Caco-2 (cell line): ENCODE measurements around the gene TP63. TPM values are rescaled to one million over a fixed set of nuclear protein-coding genes. Genes with fewer than 3 reads are reported as not detected.

Experiments
- BruUV-seq: library from RNA; stranded (reverse); fragments of 400-500 nt; replicated peaks from 2 replicates; lab custom pipeline; 2021; lab: Mats Ljungman, UMichigan
- CTCF ChIA-PET: fragments of 300-600 bp; sonication (Branson Sonifier 250); formaldehyde crosslinking; loops from one replicate; lab custom pipeline; 2022; ENCODE audit warnings: antibody characterized with exemption; lab: Charles Lee
- POLR2A ChIA-PET: fragments of 300-600 bp; sonication (Branson Sonifier 250); formaldehyde crosslinking; loops from one replicate; lab custom pipeline; 2022; ENCODE audit warnings: antibody characterized with exemption; lab: Charles Lee
- DNase-seq, 2 experiments: peaks; one replicate each; pipeline versions ENCODE4 v3.0.0 to v3.0.0-alpha.2; 2020 to 2022
- H3K27me3 ChIP-seq: replicated peaks from 2 replicates; pipeline ENCODE4 v1.6.0; 2011; ENCODE audit warnings: low read length; ENCODE audit not compliant: control insufficient read depth, insufficient read depth
- H3K36me3 ChIP-seq: 2 replicates; pipeline ENCODE4 v1.5.1; 2011; ENCODE audit warnings: low read length; ENCODE audit not compliant: control insufficient read depth, insufficient read depth
- H3K4me1 ChIP-seq: fragments of 250-450 bp; sonication (Bioruptor Pico); 2 replicates; pipeline ENCODE4 v1.5.1; 2020; ENCODE audit warnings: mild to moderate bottlenecking
- H3K4me3 ChIP-seq: 2 replicates; pipeline ENCODE4 v1.5.1; 2011; ENCODE audit warnings: low read depth, mild to moderate bottlenecking, control low read depth, low read length
- H3K9me3 ChIP-seq: fragments of 250-450 bp; sonication (Bioruptor Pico); 2 replicates; pipeline ENCODE4 v1.5.1; 2020; ENCODE audit warnings: mild to moderate bottlenecking, moderate library complexity
- H3K27ac Mint-ChIP-seq: one replicate; pipeline ENCODE4 v1.8.0; 2022; ENCODE audit warnings: mixed read lengths; ENCODE audit not compliant: unreplicated experiment
- H3K27me3 Mint-ChIP-seq: one replicate; pipeline ENCODE4 v1.8.0; 2022; ENCODE audit warnings: mixed read lengths; ENCODE audit not compliant: insufficient read depth, unreplicated experiment
- H3K36me3 Mint-ChIP-seq: one replicate; pipeline ENCODE4 v1.8.0; 2022; ENCODE audit warnings: mild to moderate bottlenecking, mixed read lengths; ENCODE audit not compliant: insufficient read depth, unreplicated experiment
- H3K4me1 Mint-ChIP-seq: one replicate; pipeline ENCODE4 v1.8.0; 2022; ENCODE audit warnings: low read depth, mixed read lengths; ENCODE audit not compliant: unreplicated experiment
- H3K4me3 Mint-ChIP-seq: one replicate; pipeline ENCODE4 v1.8.0; 2022; ENCODE audit warnings: mild to moderate bottlenecking, moderate library complexity, mixed read lengths; ENCODE audit not compliant: unreplicated experiment
- H3K9me3 Mint-ChIP-seq: one replicate; pipeline ENCODE4 v1.8.0; 2022; ENCODE audit warnings: mixed read lengths; ENCODE audit not compliant: unreplicated experiment
- intact Hi-C: fragments of 100-400 bp; cut with micrococcal nuclease; formaldehyde crosslinking; loops from one replicate; pipeline ENCODE4 v1.10.0; 2022; ENCODE audit not compliant: unreplicated experiment
- total RNA-seq: library from RNA; stranded (reverse); gene quantifications from 2 replicates; pipeline ENCODE4 v1.2.3, GENCODE V29; 2022
- TF ChIP-seq, protein P1 (sequence below), 2 experiments: fragments of 200-600 bp in 1 of 2; IDR thresholded peaks; 1 replicate in 1 of 2; 2 replicates in 1 of 2; pipeline versions ENCODE4 v1.5.1 to v1.8.0; 2011 to 2022; ENCODE audit warnings: antibody characterized with exemption in 1 of 2, control low read depth in 1 of 2, inconsistent platforms in 1 of 2, low read depth in 1 of 2, low read length in 1 of 2, mild to moderate bottlenecking in 1 of 2, moderate library complexity in 1 of 2; ENCODE audit not compliant: insufficient read depth in 1 of 2, severe bottlenecking in 1 of 2, unreplicated experiment in 1 of 2

Gene TP63
- total RNA-seq, 1 experiment from 2014 or later, result 1.2 TPM

DNA sequence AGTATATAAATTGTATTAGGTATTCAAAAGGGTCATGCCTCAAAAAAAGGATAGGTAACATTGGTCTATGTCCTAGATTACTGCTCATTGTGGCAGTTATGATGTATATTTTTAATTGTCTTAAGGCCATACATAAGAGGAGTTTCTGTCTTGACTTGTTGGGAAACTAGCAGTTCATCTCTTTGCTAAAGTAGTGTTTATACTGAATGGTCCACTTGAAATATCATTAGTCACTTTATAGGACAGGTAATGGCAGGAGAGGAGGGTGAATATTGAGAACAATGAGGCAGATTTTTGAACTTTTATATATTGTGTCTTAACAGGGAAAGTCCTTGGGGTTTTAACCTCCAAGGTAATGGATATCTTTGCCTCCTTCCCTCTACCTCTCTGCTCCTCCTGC, 58.4 kb downstream of the TP63 start:
- no peaks in the 10 kb centered on the region for H3K9me3 Mint-ChIP-seq

DNA sequence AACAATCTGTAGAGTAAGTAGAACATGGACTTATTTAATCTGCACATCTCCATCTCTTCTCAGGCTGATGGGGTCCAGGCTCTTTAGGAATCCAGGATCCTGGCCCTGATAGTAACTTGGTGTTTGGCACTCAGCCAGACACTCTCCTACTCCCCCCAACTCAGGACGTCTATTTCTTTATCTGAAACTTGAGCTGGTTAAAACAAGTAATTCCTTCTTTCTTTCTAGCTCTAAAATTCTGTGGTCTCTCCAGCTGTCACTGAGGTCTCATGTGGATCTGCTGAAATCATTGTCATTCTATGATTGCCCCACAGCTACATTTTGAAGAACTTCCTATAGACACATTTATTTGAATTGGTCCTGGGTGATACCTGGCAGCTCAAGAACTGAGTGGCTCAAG, 59.0 kb downstream of the TP63 start:
- intact Hi-C loops, result no loop called here

More for the DNA sequence above, 58.4 kb downstream of the TP63 start:
- Histone ChIP-seq H3K9me3 (no peaks in the 10 kb centered on the region), H3K4me3 (no peak overlapping the region), H3K27me3 (no peaks in the 10 kb centered on the region), H3K36me3 (no peaks in the 10 kb centered on the region), H3K4me1 (peaks cover 21% of the 10 kb centered on the region)
- ChIA-PET CTCF (no interaction called here), POLR2A (no interaction called here)
- Mint-ChIP-seq H3K36me3 (no peaks in the 10 kb centered on the region), H3K4me1 (peaks cover 8% of the 10 kb centered on the region), H3K4me3 (no peak overlapping the region), H3K27me3 (peaks cover 2% of the 10 kb centered on the region), H3K27ac (no peak overlapping the region)
- no peak for DNase-seq
- BruUV-seq, result no TSS peak
- intact Hi-C loops, result no loop called here
- TF ChIP-seq, protein P1, sequence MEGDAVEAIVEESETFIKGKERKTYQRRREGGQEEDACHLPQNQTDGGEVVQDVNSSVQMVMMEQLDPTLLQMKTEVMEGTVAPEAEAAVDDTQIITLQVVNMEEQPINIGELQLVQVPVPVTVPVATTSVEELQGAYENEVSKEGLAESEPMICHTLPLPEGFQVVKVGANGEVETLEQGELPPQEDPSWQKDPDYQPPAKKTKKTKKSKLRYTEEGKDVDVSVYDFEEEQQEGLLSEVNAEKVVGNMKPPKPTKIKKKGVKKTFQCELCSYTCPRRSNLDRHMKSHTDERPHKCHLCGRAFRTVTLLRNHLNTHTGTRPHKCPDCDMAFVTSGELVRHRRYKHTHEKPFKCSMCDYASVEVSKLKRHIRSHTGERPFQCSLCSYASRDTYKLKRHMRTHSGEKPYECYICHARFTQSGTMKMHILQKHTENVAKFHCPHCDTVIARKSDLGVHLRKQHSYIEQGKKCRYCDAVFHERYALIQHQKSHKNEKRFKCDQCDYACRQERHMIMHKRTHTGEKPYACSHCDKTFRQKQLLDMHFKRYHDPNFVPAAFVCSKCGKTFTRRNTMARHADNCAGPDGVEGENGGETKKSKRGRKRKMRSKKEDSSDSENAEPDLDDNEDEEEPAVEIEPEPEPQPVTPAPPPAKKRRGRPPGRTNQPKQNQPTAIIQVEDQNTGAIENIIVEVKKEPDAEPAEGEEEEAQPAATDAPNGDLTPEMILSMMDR (IDR thresholded peaks at IDR 0.05; ENCODE audit: insufficient read depth in 1 of 2, low read depth in 1 of 2, low read length in 1 of 2, severe bottlenecking in 1 of 2, unreplicated experiment in 1 of 2), result no peak

DNA sequence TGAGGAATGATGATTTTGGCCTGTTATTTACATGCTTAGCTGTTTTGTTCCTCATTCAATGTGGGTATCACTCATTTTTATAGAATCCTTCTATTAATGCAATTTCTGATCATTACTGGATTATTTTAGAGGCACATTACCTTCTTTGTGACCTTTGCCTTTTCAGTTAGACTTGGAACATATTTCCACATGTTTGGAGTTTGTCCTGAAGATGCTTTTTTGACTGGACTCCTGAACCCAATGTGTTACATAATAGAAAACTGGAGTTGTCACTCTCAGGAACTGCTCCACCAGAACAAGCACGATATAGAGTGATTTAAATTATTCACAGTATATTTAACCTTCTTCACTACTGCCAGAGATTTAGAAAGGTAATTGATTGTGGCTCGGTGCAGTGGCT, 59.5 kb downstream of the TP63 start:
- Histone ChIP-seq H3K27me3 (no peaks in the 10 kb centered on the region), H3K4me3 (no peak overlapping the region), H3K36me3 (no peaks in the 10 kb centered on the region), H3K9me3 (no peaks in the 10 kb centered on the region), H3K4me1 (peaks cover 17% of the 10 kb centered on the region)
- peaks cover 2% of the 10 kb centered on the region for H3K27me3 Mint-ChIP-seq
- H3K9me3 Mint-ChIP-seq, result no peaks in the 10 kb centered on the region
- intact Hi-C loops, result no loop called here
- peaks cover 8% of the 10 kb centered on the region for H3K4me1 Mint-ChIP-seq
- H3K4me3 Mint-ChIP-seq, result no peak overlapping the region
- no peak overlapping the region for H3K27ac Mint-ChIP-seq
- DNase-seq, result no peak
- no peaks in the 10 kb centered on the region for H3K36me3 Mint-ChIP-seq
- TF ChIP-seq, protein P1 (IDR thresholded peaks at IDR 0.05; ENCODE audit: insufficient read depth in 1 of 2, low read depth in 1 of 2, low read length in 1 of 2, severe bottlenecking in 1 of 2, unreplicated experiment in 1 of 2), result no peak
- CTCF ChIA-PET, result no interaction called here
- no TSS peak for BruUV-seq
- POLR2A ChIA-PET, result no interaction called here

More for the DNA sequence above, 59.0 kb downstream of the TP63 start:
- POLR2A ChIA-PET, result no interaction called here
- TF ChIP-seq, protein P1 (IDR thresholded peaks at IDR 0.05; ENCODE audit: insufficient read depth in 1 of 2, low read depth in 1 of 2, low read length in 1 of 2, severe bottlenecking in 1 of 2, unreplicated experiment in 1 of 2), result no peak
- no peak overlapping the region for H3K27ac Mint-ChIP-seq
- BruUV-seq, result no TSS peak
- Histone ChIP-seq H3K4me3 (no peak overlapping the region), H3K36me3 (no peaks in the 10 kb centered on the region), H3K27me3 (no peaks in the 10 kb centered on the region), H3K4me1 (peaks cover 21% of the 10 kb centered on the region), H3K9me3 (no peaks in the 10 kb centered on the region)
- no peaks in the 10 kb centered on the region for H3K9me3 Mint-ChIP-seq
- CTCF ChIA-PET, result no interaction called here
- peaks cover 2% of the 10 kb centered on the region for H3K27me3 Mint-ChIP-seq
- H3K36me3 Mint-ChIP-seq, result no peaks in the 10 kb centered on the region
- no peak overlapping the region for H3K4me3 Mint-ChIP-seq
- H3K4me1 Mint-ChIP-seq, result peaks cover 8% of the 10 kb centered on the region
- no peak for DNase-seq
